Measurements from ENCODE around the gene MYO15A.

The MYO15A gene

GRCh38 chr17:18108401-18109312, at the start of gene MYO15A:
Gene MYO15A (plus strand): TSS chr17:18108756. CDS start chr17:18118801, 10,045 bp downstream.
- peaks cover 4% of the 10 kb centered on the region; the same call in 1 of the 2 replicates for H3K4me1 ChIP-seq (ENCODE audit: insufficient read depth, low read length)

GRCh38 chr17:18059283-18059682, 49.3 kb upstream of the MYO15A start:
- H3K4me1 ChIP-seq (ENCODE audit: insufficient read depth, low read length), result no peaks in the 10 kb centered on the region
- no peak overlapping the region for H3K27ac ChIP-seq (ENCODE audit: low read length)
- no peak overlapping the region for H3K4me3 ChIP-seq (ENCODE audit: low read length)
- H3K36me3 ChIP-seq (ENCODE audit: insufficient read depth, low read depth, low read length), result peaks cover 32% of the 10 kb centered on the region
- no peak overlapping the region for H3K9ac ChIP-seq (ENCODE audit: low read depth, low read length)
- no peaks in the 10 kb centered on the region for H3K9me3 ChIP-seq (ENCODE audit: insufficient read depth, low read depth, low read length)
- no peaks in the 10 kb centered on the region for H3K27me3 ChIP-seq (ENCODE audit: insufficient read depth, low read length)

More at GRCh38 chr17:18108401-18109312, at the start of gene MYO15A:
- no peaks in the 10 kb centered on the region for H3K9me3 ChIP-seq (ENCODE audit: insufficient read depth, low read depth, low read length)
- no peak within 1 kb of the TSS for H3K27ac ChIP-seq (ENCODE audit: low read length)
- no peak within 1 kb of the TSS for H3K9ac ChIP-seq (ENCODE audit: low read depth, low read length)
- peaks cover 20% of the 10 kb centered on the region; the same call in 1 of the 2 replicates for H3K36me3 ChIP-seq (ENCODE audit: insufficient read depth, low read depth, low read length)
- H3K4me3 ChIP-seq (ENCODE audit: low read length), result no peak within 1 kb of the TSS
- H3K27me3 ChIP-seq (ENCODE audit: insufficient read depth, low read length), result no peaks in the 10 kb centered on the region

GRCh38 chr17:18064053-18064452, 44.5 kb upstream of the MYO15A start:
- Histone ChIP-seq H3K36me3 (ENCODE audit: insufficient read depth, low read depth, low read length) (peaks cover 29% of the 10 kb centered on the region), H3K4me3 (ENCODE audit: low read length) (no peak overlapping the region), H3K9ac (ENCODE audit: low read depth, low read length) (no peak overlapping the region), H3K27me3 (ENCODE audit: insufficient read depth, low read length) (no peaks in the 10 kb centered on the region), H3K9me3 (ENCODE audit: insufficient read depth, low read depth, low read length) (no peaks in the 10 kb centered on the region), H3K27ac (ENCODE audit: low read length) (no peak overlapping the region), H3K4me1 (ENCODE audit: insufficient read depth, low read length) (no peaks in the 10 kb centered on the region)

- no peaks in the 10 kb centered on the region for H3K9me3 ChIP-seq (ENCODE audit: insufficient read depth, low read depth, low read length)
- H3K4me3 ChIP-seq (ENCODE audit: low read length), result no peak overlapping the region
- no peaks in the 10 kb centered on the region for H3K4me1 ChIP-seq (ENCODE audit: insufficient read depth, low read length)
- no peak overlapping the region for H3K9ac ChIP-seq (ENCODE audit: low read depth, low read length)
- peaks cover 29% of the 10 kb centered on the region for H3K36me3 ChIP-seq (ENCODE audit: insufficient read depth, low read depth, low read length)
- no peaks in the 10 kb centered on the region for H3K27me3 ChIP-seq (ENCODE audit: insufficient read depth, low read length)
- no peak overlapping the region for H3K27ac ChIP-seq (ENCODE audit: low read length)
Observed at GRCh38 chr17:18065546-18065945, 43.0 kb upstream of the MYO15A start.

GRCh38 chr17:18066866-18067265, 41.7 kb upstream of the MYO15A start:
- H3K4me3 ChIP-seq (ENCODE audit: low read length), result no peak overlapping the region
- no peaks in the 10 kb centered on the region for H3K27me3 ChIP-seq (ENCODE audit: insufficient read depth, low read length)
- H3K9me3 ChIP-seq (ENCODE audit: insufficient read depth, low read depth, low read length), result no peaks in the 10 kb centered on the region
- H3K4me1 ChIP-seq (ENCODE audit: insufficient read depth, low read length), result no peaks in the 10 kb centered on the region
- no peak overlapping the region for H3K9ac ChIP-seq (ENCODE audit: low read depth, low read length)
- peaks cover 23% of the 10 kb centered on the region for H3K36me3 ChIP-seq (ENCODE audit: insufficient read depth, low read depth, low read length)
- no peak overlapping the region for H3K27ac ChIP-seq (ENCODE audit: low read length)

GRCh38 chr17:18069101-18069500, 39.5 kb upstream of the MYO15A start:
- no peaks in the 10 kb centered on the region for H3K4me1 ChIP-seq (ENCODE audit: insufficient read depth, low read length)
- H3K4me3 ChIP-seq (ENCODE audit: low read length), result no peak overlapping the region
- H3K9me3 ChIP-seq (ENCODE audit: insufficient read depth, low read depth, low read length), result no peaks in the 10 kb centered on the region
- H3K27me3 ChIP-seq (ENCODE audit: insufficient read depth, low read length), result no peaks in the 10 kb centered on the region
- no peak overlapping the region for H3K9ac ChIP-seq (ENCODE audit: low read depth, low read length)
- H3K36me3 ChIP-seq (ENCODE audit: insufficient read depth, low read depth, low read length), result peaks cover 15% of the 10 kb centered on the region; the same call in 1 of the 2 replicates
- no peak overlapping the region for H3K27ac ChIP-seq (ENCODE audit: low read length)

- no peak overlapping the region for H3K27ac ChIP-seq (ENCODE audit: low read length)
- no peak overlapping the region for H3K9ac ChIP-seq (ENCODE audit: low read depth, low read length)
- H3K27me3 ChIP-seq (ENCODE audit: insufficient read depth, low read length), result no peaks in the 10 kb centered on the region
- H3K9me3 ChIP-seq (ENCODE audit: insufficient read depth, low read depth, low read length), result no peaks in the 10 kb centered on the region
- H3K4me1 ChIP-seq (ENCODE audit: insufficient read depth, low read length), result no peaks in the 10 kb centered on the region
- H3K36me3 ChIP-seq (ENCODE audit: insufficient read depth, low read depth, low read length), result 0 out of 2 replicates have a peak, but pooled peaks cover under 1% of the 10 kb centered on the region
- H3K4me3 ChIP-seq (ENCODE audit: low read length), result no peak overlapping the region
Observed at GRCh38 chr17:18070861-18071340, 37.7 kb upstream of the MYO15A start.

- Histone ChIP-seq H3K4me3 (ENCODE audit: low read length) (no peak overlapping the region), H3K4me1 (ENCODE audit: insufficient read depth, low read length) (no peaks in the 10 kb centered on the region), H3K27me3 (ENCODE audit: insufficient read depth, low read length) (no peaks in the 10 kb centered on the region), H3K9me3 (ENCODE audit: insufficient read depth, low read depth, low read length) (no peaks in the 10 kb centered on the region), H3K36me3 (ENCODE audit: insufficient read depth, low read depth, low read length) (no peaks in the 10 kb centered on the region), H3K27ac (ENCODE audit: low read length) (no peak overlapping the region), H3K9ac (ENCODE audit: low read depth, low read length) (no peak overlapping the region)
Observed at GRCh38 chr17:18071751-18072150, 36.8 kb upstream of the MYO15A start.

- Histone ChIP-seq H3K27me3 (ENCODE audit: insufficient read depth, low read length) (no peaks in the 10 kb centered on the region), H3K9ac (ENCODE audit: low read depth, low read length) (no peak overlapping the region), H3K27ac (ENCODE audit: low read length) (no peak overlapping the region), H3K4me3 (ENCODE audit: low read length) (no peak overlapping the region), H3K9me3 (ENCODE audit: insufficient read depth, low read depth, low read length) (no peaks in the 10 kb centered on the region), H3K4me1 (ENCODE audit: insufficient read depth, low read length) (no peaks in the 10 kb centered on the region), H3K36me3 (ENCODE audit: insufficient read depth, low read depth, low read length) (no peaks in the 10 kb centered on the region)
Observed at GRCh38 chr17:18074566-18075272, 33.8 kb upstream of the MYO15A start.

- H3K9ac ChIP-seq (ENCODE audit: low read depth, low read length), result no peak overlapping the region
- H3K4me3 ChIP-seq (ENCODE audit: low read length), result no peak overlapping the region
- H3K27me3 ChIP-seq (ENCODE audit: insufficient read depth, low read length), result no peaks in the 10 kb centered on the region
- H3K9me3 ChIP-seq (ENCODE audit: insufficient read depth, low read depth, low read length), result no peaks in the 10 kb centered on the region
- H3K36me3 ChIP-seq (ENCODE audit: insufficient read depth, low read depth, low read length), result no peaks in the 10 kb centered on the region
- H3K4me1 ChIP-seq (ENCODE audit: insufficient read depth, low read length), result no peaks in the 10 kb centered on the region
- H3K27ac ChIP-seq (ENCODE audit: low read length), result no peak overlapping the region
Observed at GRCh38 chr17:18076936-18077335, 31.6 kb upstream of the MYO15A start.

GRCh38 chr17:18079543-18079942, 29.0 kb upstream of the MYO15A start:
- Histone ChIP-seq H3K9ac (ENCODE audit: low read depth, low read length) (no peak overlapping the region), H3K27ac (ENCODE audit: low read length) (no peak overlapping the region), H3K4me1 (ENCODE audit: insufficient read depth, low read length) (no peaks in the 10 kb centered on the region), H3K4me3 (ENCODE audit: low read length) (no peak overlapping the region), H3K27me3 (ENCODE audit: insufficient read depth, low read length) (no peaks in the 10 kb centered on the region), H3K36me3 (ENCODE audit: insufficient read depth, low read depth, low read length) (no peaks in the 10 kb centered on the region), H3K9me3 (ENCODE audit: insufficient read depth, low read depth, low read length) (no peaks in the 10 kb centered on the region)
